HG03575 (cell line): ENCODE results near the gene CYP1A2.
"Not testable (repeated sequence)": the region's sequence is repeated elsewhere in the genome, so short reads cannot be mapped to it uniquely, and the experiment has no call there.

Experiments
- ATAC-seq: cut with Tn5 transposase; IDR thresholded peaks from one replicate; pipeline ENCODE4 v1.9.1; 2021; ENCODE audit not compliant: unreplicated experiment, insufficient number of reproducible peaks, low FRiP score; ENCODE audit errors: extremely low read depth

CYP1A2 gene

GRCh38 chr15:74732846-74733245 is 15.8 kb upstream of the CYP1A2 start:
- no peak for ATAC-seq

GRCh38 chr15:74733269-74733668 is 15.4 kb upstream of the CYP1A2 start:
- no peak for ATAC-seq

- no peak for ATAC-seq
These were observed 13.3 kb upstream of the CYP1A2 start for GRCh38 chr15:74735305-74735704.

- not testable (repeated sequence) for ATAC-seq
These were observed 10.4 kb upstream of the CYP1A2 start for GRCh38 chr15:74738239-74738638.

- ATAC-seq = no peak
These were observed 6.2 kb upstream of the CYP1A2 start for GRCh38 chr15:74742422-74742821.

GRCh38 chr15:74746389-74746788 is 2.3 kb upstream of the CYP1A2 start:
- no peak for ATAC-seq

GRCh38 chr15:74749832-74750231 is 1.2 kb downstream of the CYP1A2 start:
- no peak for ATAC-seq

GRCh38 chr15:74750751-74751150 is 2.1 kb downstream of the CYP1A2 start:
- no peak for ATAC-seq

- ATAC-seq = no peak
These were observed 3.4 kb downstream of the CYP1A2 start for GRCh38 chr15:74752011-74752410.

- ATAC-seq = no peak
These were observed 3.9 kb downstream of the CYP1A2 start for GRCh38 chr15:74752531-74752930.

- no peak for ATAC-seq
These were observed 6.1 kb downstream of the CYP1A2 start for GRCh38 chr15:74754593-74755215.

- no peak for ATAC-seq
These were observed 10.1 kb downstream of the CYP1A2 start for GRCh38 chr15:74758736-74759135.

GRCh38 chr15:74762791-74763150 is 14.1 kb downstream of the CYP1A2 start:
- ATAC-seq = no peak

GRCh38 chr15:74763416-74763815 is 14.8 kb downstream of the CYP1A2 start:
- no peak for ATAC-seq

- no peak for ATAC-seq
These were observed 18.8 kb downstream of the CYP1A2 start for GRCh38 chr15:74767167-74768098.

GRCh38 chr15:74768099-74768770 is 19.6 kb downstream of the CYP1A2 start:
- no peak for ATAC-seq

- no peak for ATAC-seq
These were observed 20.2 kb downstream of the CYP1A2 start for GRCh38 chr15:74768771-74769342.

GRCh38 chr15:74769463-74770025 is 20.9 kb downstream of the CYP1A2 start:
- ATAC-seq = no peak

GRCh38 chr15:74770211-74770903 is 21.7 kb downstream of the CYP1A2 start:
- no peak for ATAC-seq
